HCT116 (cell line): ENCODE measurements around the gene SRRT. TPM values are rescaled to one million over a fixed set of nuclear protein-coding genes. Genes with fewer than 3 reads are reported as not detected.
"Not testable (repeated sequence)": the region's sequence is repeated elsewhere in the genome, so short reads cannot be mapped to it uniquely, and the experiment has no call there.

Experiments
- ATAC-seq: fragments of 200-7000 bp; cut with Tn5 transposase; 2 replicates; pipeline ENCODE4 v1.9.1; 2020; ENCODE audit warnings: mild to moderate bottlenecking, moderate library complexity
- BruUV-seq: library from RNA; stranded (reverse); fragments of 400-500 nt; replicated peaks from 2 replicates; lab custom pipeline; 2021; lab: Mats Ljungman, UMichigan
- CTCF ChIA-PET: fragments of 300-600 bp; sonication (Branson Sonifier 250); formaldehyde crosslinking; loops from one replicate; lab custom pipeline; 2021; ENCODE audit warnings: antibody characterized with exemption; lab: Charles Lee
- POLR2A ChIA-PET: fragments of 300-600, 350-600 bp; sonication (Branson Sonifier 250); formaldehyde crosslinking; loops from one replicate; lab custom pipeline; 2021; ENCODE audit warnings: antibody characterized with exemption; lab: Charles Lee
- RAD21 ChIA-PET, 2 experiments: fragments of 300-600 bp; sonication (Branson Sonifier 250); formaldehyde crosslinking; loops; one replicate each; lab custom pipeline; 2023; ENCODE audit warnings: low total read pairs in 2 of 2; ENCODE audit not compliant: uncharacterized antibody in 2 of 2, unreplicated experiment in 2 of 2, low non-redundant PET in 1 of 2; lab: Charles Lee
- DNase-seq: peaks from one replicate; pipeline ENCODE4 v3.0.0-alpha.2; 2010; ENCODE audit warnings: low read depth, low spot score
- H2AFZ ChIP-seq: fragments of 200-600 bp; shearing (Covaris generic), sonication (generic); 2 replicates; pipeline ENCODE4 v1.6.1; 2017; ENCODE audit warnings: low read depth, mixed run types, mixed read lengths, antibody characterized with exemption, low read length; ENCODE audit not compliant: poor library complexity, severe bottlenecking
- H3K27ac ChIP-seq: 2 replicates; pipeline ENCODE4 v1.5.1; 2012; ENCODE audit warnings: low read depth, low read length
- H3K27me3 ChIP-seq: fragments of 200-600 bp; sonication (generic); 2 replicates; pipeline ENCODE4 v1.6.1; 2016; ENCODE audit warnings: mixed run types, low read length, mixed read lengths; ENCODE audit not compliant: insufficient read depth
- H3K36me3 ChIP-seq, 2 experiments: fragments of 200-500 bp in 1 of 2; fragments of 200-600 bp in 1 of 2; sonication (Bioruptor generic) in 1 of 2; sonication (generic) in 1 of 2; 2 replicates each; pipeline versions ENCODE4 v1.5.1 to v1.6.1; 2014 to 2016; ENCODE audit warnings: low read length in 2 of 2, inconsistent platforms in 1 of 2, mixed read lengths in 1 of 2, mixed run types in 1 of 2; ENCODE audit not compliant: insufficient read depth in 2 of 2, control insufficient read depth in 1 of 2
- H3K4me1 ChIP-seq, 2 experiments: fragments of 200-600 bp in 1 of 2; sonication (generic) in 1 of 2; 2 replicates each; pipeline versions ENCODE4 v1.5.1 to v1.6.1; 2012 to 2017; ENCODE audit warnings: low read length in 2 of 2, inconsistent platforms in 1 of 2, mild to moderate bottlenecking in 1 of 2, mixed read lengths in 1 of 2, mixed run types in 1 of 2, moderate library complexity in 1 of 2; ENCODE audit not compliant: insufficient read depth in 2 of 2, control insufficient read depth in 1 of 2
- H3K4me2 ChIP-seq: fragments of 200-600 bp; sonication (generic); 2 replicates; pipeline ENCODE4 v1.6.1; 2017; ENCODE audit warnings: mixed run types, low read length, mixed read lengths
- H3K4me3 ChIP-seq, 2 experiments: fragments of 200-600 bp in 1 of 2; sonication (generic) in 1 of 2; replicated peaks in 1 of 2; 2 replicates each; pipeline ENCODE4 v1.5.1; 2011 to 2016; ENCODE audit warnings: low read length in 2 of 2, control low read depth in 1 of 2, low read depth in 1 of 2, mild to moderate bottlenecking in 1 of 2, mixed read lengths in 1 of 2, mixed run types in 1 of 2
- H3K79me2 ChIP-seq: fragments of 200-600 bp; sonication (generic); 2 replicates; pipeline ENCODE4 v1.6.1; 2017; ENCODE audit warnings: mild to moderate bottlenecking, mixed run types, low read length, moderate library complexity, mixed read lengths; ENCODE audit not compliant: insufficient read depth
- H3K9ac ChIP-seq: fragments of 200-600 bp; sonication (generic); 2 replicates; pipeline ENCODE4 v1.6.1; 2016; ENCODE audit warnings: low read length, mixed read lengths
- H3K9me2 ChIP-seq: fragments of 200-600 bp; sonication (generic), shearing (Covaris generic); 2 replicates; pipeline ENCODE4 v1.6.1; 2017; ENCODE audit warnings: mixed run types, mild to moderate bottlenecking, moderate library complexity; ENCODE audit not compliant: insufficient read depth
- H3K9me3 ChIP-seq, 2 experiments: fragments of 200-500 bp in 1 of 2; fragments of 200-600 bp in 1 of 2; sonication (Bioruptor generic) in 1 of 2; sonication (generic) in 1 of 2; 2 replicates each; pipeline ENCODE4 v1.6.1; 2014 to 2017; ENCODE audit warnings: low read length in 2 of 2, mixed read lengths in 2 of 2, inconsistent platforms in 1 of 2, low read depth in 1 of 2, mild to moderate bottlenecking in 1 of 2, mixed run types in 1 of 2, moderate library complexity in 1 of 2; ENCODE audit not compliant: control insufficient read depth in 1 of 2, insufficient read depth in 1 of 2
- H4K20me1 ChIP-seq: fragments of 200-600 bp; sonication (generic), shearing (Covaris generic); 2 replicates; pipeline ENCODE4 v1.6.1; 2017; ENCODE audit warnings: mixed run types, mild to moderate bottlenecking, moderate library complexity; ENCODE audit not compliant: insufficient read depth
- ATF3 ChIP-seq: IDR thresholded peaks from 2 replicates; pipeline ENCODE4 v1.6.1; 2012
- CBX3 ChIP-seq: IDR thresholded peaks from 2 replicates; pipeline ENCODE4 v1.6.1; 2012; ENCODE audit warnings: low read depth
- CEBPB ChIP-seq: IDR thresholded peaks from 2 replicates; pipeline ENCODE4 v1.6.1; 2012; ENCODE audit warnings: low read depth
- EZH2 ChIP-seq: fragments of 200-600 bp; sonication (generic); IDR thresholded peaks from 2 replicates; pipeline ENCODE4 v1.6.1; 2017; ENCODE audit warnings: antibody characterized with exemption, mixed run types
- EZH2phosphoT487 ChIP-seq: fragments of 200-600 bp; IDR thresholded peaks from 2 replicates; pipeline ENCODE4 v1.6.1; 2018; ENCODE audit warnings: antibody characterized with exemption, borderline replicate concordance
- FOSL1 ChIP-seq: IDR thresholded peaks from 2 replicates; pipeline ENCODE4 v1.6.1; 2012; ENCODE audit warnings: low read depth
- RAD21 ChIP-seq: IDR thresholded peaks from 2 replicates; pipeline ENCODE4 v1.6.1; 2012; ENCODE audit warnings: low read depth, mild to moderate bottlenecking
- REST ChIP-seq: IDR thresholded peaks from 2 replicates; pipeline ENCODE4 v1.6.1; 2012; ENCODE audit warnings: low read depth
- SIN3A ChIP-seq: IDR thresholded peaks from 2 replicates; pipeline ENCODE4 v1.6.1; 2012; ENCODE audit warnings: low read depth
- SP1 ChIP-seq: IDR thresholded peaks from 2 replicates; pipeline ENCODE4 v1.6.1; 2012; ENCODE audit warnings: low read depth
- SRF ChIP-seq: IDR thresholded peaks from 2 replicates; pipeline ENCODE4 v1.6.1; 2012; ENCODE audit warnings: low read depth
- ZBTB33 ChIP-seq: IDR thresholded peaks from 2 replicates; pipeline ENCODE4 v1.6.1; 2011; ENCODE audit warnings: mild to moderate bottlenecking, low read length, moderate library complexity; ENCODE audit not compliant: insufficient replicate concordance; ENCODE audit errors: extremely low read depth
- ZFX ChIP-seq: fragments of 450-650 bp; IDR thresholded peaks from 2 replicates; pipeline ENCODE4 v1.6.1; 2017
- ZNF274 ChIP-seq: fragments of 200-500 bp; sonication (Bioruptor generic); IDR thresholded peaks from 2 replicates; pipeline ENCODE4 v1.6.1; 2014; ENCODE audit warnings: mild to moderate bottlenecking, low read depth, low read length, inconsistent platforms
- intact Hi-C: fragments of 100-400 bp; cut with micrococcal nuclease; formaldehyde crosslinking; loops from 2 replicates; pipeline ENCODE4 v1.10.0; 2022
- total RNA-seq: library from RNA; stranded (reverse); gene quantifications from one replicate; pipeline ENCODE4 v1.2.1, GENCODE V29; 2021; ENCODE audit not compliant: unreplicated experiment

The SRRT gene
- total RNA-seq, 1 experiment from 2014 or later, result 252 TPM

- Histone ChIP-seq H3K27ac (no peak overlapping the region), H3K4me2 (no peak overlapping the region), H3K27me3 (no peaks in the 10 kb centered on the region), H3K4me1 (no peaks in the 10 kb centered on the region), H3K36me3 (no peaks in the 10 kb centered on the region), H2AFZ (no peak overlapping the region), H3K9me3 (no peaks in the 10 kb centered on the region), H3K9ac (no peak overlapping the region), H3K4me3 (no peak overlapping the region), H4K20me1 (no peaks in the 10 kb centered on the region), H3K79me2 (no peaks in the 10 kb centered on the region), H3K9me2 (no peaks in the 10 kb centered on the region)
- BruUV-seq, result no TSS peak
- ATAC-seq (no peak), DNase-seq (no peak)
- ChIA-PET RAD21 (no interaction called here), POLR2A (no interaction called here), CTCF (no interaction called here)
- intact Hi-C loops, result no loop called here
- TF ChIP-seq CEBPB (no peak), ZFX (no peak), EZH2 (no peak), CBX3 (no peak), ATF3 (no peak), EZH2phosphoT487 (no peak), SIN3A (no peak), REST (no peak), SRF (no peak), RAD21 (no peak), ZNF274 (no peak), ZBTB33 (no peak), FOSL1 (no peak), SP1 (no peak)
Observed at GRCh38 chr7:100908512-100908911, 33.6 kb downstream of the SRRT start.

- BruUV-seq, H4K20me1 ChIP-seq, H3K9me2 ChIP-seq, H3K79me2 ChIP-seq, H3K4me1 ChIP-seq, H3K4me3 ChIP-seq, RAD21 ChIA-PET, H3K36me3 ChIP-seq, H2AFZ ChIP-seq, POLR2A ChIA-PET, DNase-seq, H3K9me3 ChIP-seq, H3K4me2 ChIP-seq, H3K27ac ChIP-seq, H3K9ac ChIP-seq, H3K27me3 ChIP-seq, intact Hi-C loops, ATAC-seq: not testable (repeated sequence)
- CTCF ChIA-PET, result interaction anchor here (0.7 kb wide), 1 partner anchor 15 kb away, joined by 3 read pairs; the partner anchor contains the start of gene ACHE
Observed at GRCh38 chr7:100910443-100910842, 35.5 kb downstream of the SRRT start.
